Right lung (tissue), 5 donors: ENCODE data around the gene TMEM108. TPM values are rescaled to one million over a fixed set of nuclear protein-coding genes. Genes with fewer than 3 reads are reported as not detected.

Experiments used
- DNase-seq, 2 donors: peaks; one replicate each; pipeline ENCODE4 v3.0.0-alpha.2; 2013
- polyA plus RNA-seq, 5 donors: library from polyadenylated mRNA; unstranded; fragments of 120-200 nt; gene quantifications; one replicate each; pipeline versions ENCODE4 v1.2.1 to v1.2.3, GENCODE V29; 2013; ENCODE audit warnings: inconsistent platforms in 1 of 5, low replicate concordance in 1 of 5; ENCODE audit not compliant: insufficient read length in 5 of 5, insufficient read depth in 1 of 5

The TMEM108 gene
- polyA plus RNA-seq, 5 donors = 32.9 to 61.8 (median 45.2) TPM

- DNase-seq = no peak
These were observed 9.8 kb downstream of the TMEM108 start for GRCh38 chr3:133047980-133048379.

GRCh38 chr3:133049491-133049890, 11.3 kb downstream of the TMEM108 start:
- DNase-seq = no peak

- no peak for DNase-seq
These were observed 12.7 kb downstream of the TMEM108 start for GRCh38 chr3:133050891-133051290.

GRCh38 chr3:133053532-133053931, 15.3 kb downstream of the TMEM108 start:
- DNase-seq = no peak

- no peak for DNase-seq
These were observed 16.4 kb downstream of the TMEM108 start for GRCh38 chr3:133054586-133054985.

GRCh38 chr3:133055339-133055738, 17.1 kb downstream of the TMEM108 start:
- no peak for DNase-seq

GRCh38 chr3:133058243-133058642, 20.1 kb downstream of the TMEM108 start:
- DNase-seq = no peak

- no peak for DNase-seq
These were observed 20.6 kb downstream of the TMEM108 start for GRCh38 chr3:133058831-133059230.

- no peak for DNase-seq
These were observed 27.2 kb downstream of the TMEM108 start for GRCh38 chr3:133065193-133065961.

- no peak for DNase-seq
These were observed 27.8 kb downstream of the TMEM108 start for GRCh38 chr3:133066026-133066425.

GRCh38 chr3:133069556-133070286, 31.5 kb downstream of the TMEM108 start:
- no peak for DNase-seq

GRCh38 chr3:133074977-133075376, 36.8 kb downstream of the TMEM108 start:
- DNase-seq = no peak

- no peak for DNase-seq
These were observed 39.5 kb downstream of the TMEM108 start for GRCh38 chr3:133077688-133078087.

- DNase-seq = no peak
These were observed 41.4 kb downstream of the TMEM108 start for GRCh38 chr3:133079621-133080020.

- no peak for DNase-seq
These were observed 42.8 kb downstream of the TMEM108 start for GRCh38 chr3:133081016-133081415.

GRCh38 chr3:133083395-133083794, 45.2 kb downstream of the TMEM108 start:
- DNase-seq = no peak

- DNase-seq = no peak
These were observed 51.8 kb downstream of the TMEM108 start for GRCh38 chr3:133089906-133090485.

- no peak for DNase-seq
These were observed 54.5 kb downstream of the TMEM108 start for GRCh38 chr3:133092681-133093080.

- DNase-seq = no peak
These were observed 55.2 kb downstream of the TMEM108 start for GRCh38 chr3:133093366-133093765.

GRCh38 chr3:133096900-133097613, 58.9 kb downstream of the TMEM108 start:
- DNase-seq = no peak

- DNase-seq = no peak
These were observed 65.5 kb downstream of the TMEM108 start for GRCh38 chr3:133103706-133104105.

- peak; percentile 85 to 87 for DNase-seq
These were observed 68.0 kb downstream of the TMEM108 start for GRCh38 chr3:133106169-133106568.
